Breast epithelium (tissue), 4 donors: ENCODE data around the gene MDGA2. TPM values are rescaled to one million over a fixed set of nuclear protein-coding genes. Genes with fewer than 3 reads are reported as not detected.

Experiments
- DNase-seq, 2 donors: peaks; one replicate each; pipeline ENCODE4 v3.0.0-alpha.2; 2019; ENCODE audit warnings: low spot score in 2 of 2
- H3K27ac ChIP-seq, 2 donors: fragments of 200-600 bp; sonication (generic) in 1 of 2; one replicate each; pipeline ENCODE4 v1.5.1; 2016 to 2019; ENCODE audit warnings: mild to moderate bottlenecking in 1 of 2
- H3K27me3 ChIP-seq, 2 donors: fragments of 200-600 bp; sonication (generic) in 1 of 2; one replicate each; pipeline versions ENCODE4 v1.5.1 to v1.6.0; 2017 to 2019; ENCODE audit warnings: control low read depth in 1 of 2, mild to moderate bottlenecking in 1 of 2
- H3K36me3 ChIP-seq: fragments of 200-600 bp; one replicate; pipeline ENCODE4 v1.5.1; 2019
- H3K4me1 ChIP-seq, 2 donors: fragments of 200-600 bp; sonication (generic); one replicate each; pipeline ENCODE4 v1.5.1; 2016 to 2019; ENCODE audit warnings: control low read depth in 1 of 2
- H3K4me3 ChIP-seq, 3 donors: fragments of 200-600 bp; sonication (generic); 1 replicate in 2 of 3; 2 replicates in 1 of 3; pipeline ENCODE4 v1.5.1; 2016 to 2019; ENCODE audit warnings: mild to moderate bottlenecking in 3 of 3, moderate library complexity in 2 of 3
- H3K9me3 ChIP-seq, 2 donors: fragments of 200-600 bp; sonication (generic) in 1 of 2; one replicate each; pipeline ENCODE4 v1.5.1; 2016 to 2019; ENCODE audit warnings: control low read depth in 1 of 2
- CTCF ChIP-seq, 3 donors: fragments of 450-650 bp; IDR thresholded peaks; one replicate each; pipeline ENCODE4 v1.5.1; 2016 to 2017; ENCODE audit warnings: antibody characterized with exemption in 3 of 3, mild to moderate bottlenecking in 3 of 3, moderate library complexity in 3 of 3
- POLR2A ChIP-seq: fragments of 450-650 bp; IDR thresholded peaks from one replicate; pipeline ENCODE4 v1.6.1; 2016; ENCODE audit warnings: antibody characterized with exemption, mild to moderate bottlenecking, moderate library complexity
- POLR2AphosphoS5 ChIP-seq, 3 donors: sonication (generic); formaldehyde crosslinking; IDR thresholded peaks; one replicate each; pipeline ENCODE4 v1.6.1; 2017; ENCODE audit warnings: antibody characterized with exemption in 3 of 3
- intact Hi-C: fragments of 100-400 bp; cut with DNase I; formaldehyde crosslinking; loops from one replicate; pipeline ENCODE4 v1.15.1; 2023; ENCODE audit warnings: low total_unique reads
- total RNA-seq, 3 donors: library from RNA; depleted of rRNA; stranded (reverse); fragments of >200 nt; gene quantifications; one replicate each; pipeline ENCODE4 v1.1.0, GENCODE V29; 2016

Gene MDGA2
- total RNA-seq, 3 donors from 2014 or later, result not detected

DNA sequence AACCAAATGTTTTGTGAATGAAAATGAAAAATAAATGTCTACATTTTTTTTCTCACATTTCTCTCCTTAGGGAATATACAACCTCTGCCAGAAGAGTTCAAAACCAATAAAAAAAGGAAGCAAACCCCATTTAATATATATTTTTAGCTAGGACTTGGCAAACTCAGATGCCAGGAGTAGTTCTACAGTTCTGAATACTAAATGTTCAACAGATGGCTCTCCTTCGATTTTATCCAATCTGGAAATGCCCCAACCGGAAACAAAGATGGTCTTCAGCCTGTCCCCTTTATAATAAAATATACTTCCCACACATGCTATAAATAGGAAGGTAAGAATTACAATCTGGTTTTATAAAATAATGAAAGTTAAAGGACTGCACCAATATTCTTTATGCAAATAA, 330.4 kb downstream of the MDGA2 start:
- Histone ChIP-seq H3K9me3 (no peaks in the 10 kb centered on the region), H3K36me3 (no peaks in the 10 kb centered on the region), H3K27ac (no peak overlapping the region), H3K27me3 (no peaks in the 10 kb centered on the region), H3K4me3 (no peak overlapping the region), H3K4me1 (no peaks in the 10 kb centered on the region)
- TF ChIP-seq POLR2AphosphoS5 (IDR thresholded peaks at IDR 0.05), result no peak
- TF ChIP-seq POLR2A, result no peak
- TF ChIP-seq CTCF (IDR thresholded peaks at IDR 0.05), result no peak
- DNase-seq, result no peak
- intact Hi-C loops, result no loop called here

DNA sequence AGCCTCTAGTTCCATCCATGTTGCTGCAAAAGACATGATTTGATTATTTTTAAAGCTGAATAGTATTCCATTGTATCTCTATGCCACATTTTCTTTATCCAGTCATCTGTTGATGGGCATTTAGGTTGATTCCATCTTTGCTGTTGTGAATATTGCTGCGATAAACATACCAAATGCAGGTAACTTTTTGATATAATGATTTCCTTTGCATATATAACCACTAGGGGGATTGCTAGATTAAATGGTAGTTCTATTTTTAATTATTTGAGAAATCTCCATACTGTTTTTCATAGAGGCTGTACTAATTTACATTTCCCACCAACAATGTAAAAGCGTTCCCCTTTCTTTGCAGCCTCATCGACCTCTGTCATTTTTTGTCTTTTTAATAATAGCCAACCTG, 342.5 kb downstream of the MDGA2 start:
- TF ChIP-seq POLR2A, result no peak
- TF ChIP-seq CTCF (IDR thresholded peaks at IDR 0.05), result no peak
- TF ChIP-seq POLR2AphosphoS5 (IDR thresholded peaks at IDR 0.05), result no peak
- DNase-seq, result no peak
- intact Hi-C loops, result no loop called here

GRCh38 chr14:47332106-47332505, 343.3 kb downstream of the MDGA2 start:
- intact Hi-C loops, result no loop called here
- no peak for TF ChIP-seq CTCF (IDR thresholded peaks at IDR 0.05)
- TF ChIP-seq POLR2A, result no peak
- TF ChIP-seq POLR2AphosphoS5 (IDR thresholded peaks at IDR 0.05), result no peak

More for the DNA sequence above, 342.5 kb downstream of the MDGA2 start:
- H3K9me3 ChIP-seq, result no peaks in the 10 kb centered on the region
- H3K36me3 ChIP-seq, result no peaks in the 10 kb centered on the region
- no peak overlapping the region for H3K27ac ChIP-seq
- no peaks in the 10 kb centered on the region for H3K4me1 ChIP-seq
- no peaks in the 10 kb centered on the region for H3K27me3 ChIP-seq
- no peak overlapping the region for H3K4me3 ChIP-seq

GRCh38 chr14:47328376-47328775, 347.0 kb downstream of the MDGA2 start:
- no peak for TF ChIP-seq POLR2A
- no peak for TF ChIP-seq POLR2AphosphoS5 (IDR thresholded peaks at IDR 0.05)
- no peak for TF ChIP-seq CTCF (IDR thresholded peaks at IDR 0.05)
- no peak for DNase-seq
- no peaks in the 10 kb centered on the region for H3K27me3 ChIP-seq
- no peak overlapping the region for H3K27ac ChIP-seq
- H3K36me3 ChIP-seq, result no peaks in the 10 kb centered on the region
- no peaks in the 10 kb centered on the region for H3K9me3 ChIP-seq
- no peaks in the 10 kb centered on the region for H3K4me1 ChIP-seq
- intact Hi-C loops, result no loop called here
- no peak overlapping the region for H3K4me3 ChIP-seq

More at GRCh38 chr14:47332106-47332505, 343.3 kb downstream of the MDGA2 start:
- Histone ChIP-seq H3K27me3 (no peaks in the 10 kb centered on the region), H3K27ac (no peak overlapping the region), H3K4me3 (no peak overlapping the region), H3K9me3 (no peaks in the 10 kb centered on the region), H3K4me1 (no peaks in the 10 kb centered on the region), H3K36me3 (no peaks in the 10 kb centered on the region)
- DNase-seq, result no peak

GRCh38 chr14:47327336-47327735, 348.1 kb downstream of the MDGA2 start:
- no peak overlapping the region for H3K27ac ChIP-seq
- intact Hi-C loops, result no loop called here
- H3K9me3 ChIP-seq, result no peaks in the 10 kb centered on the region
- no peaks in the 10 kb centered on the region for H3K27me3 ChIP-seq
- no peak for TF ChIP-seq CTCF (IDR thresholded peaks at IDR 0.05)
- TF ChIP-seq POLR2AphosphoS5 (IDR thresholded peaks at IDR 0.05), result no peak
- TF ChIP-seq POLR2A, result no peak
- H3K4me1 ChIP-seq, result no peaks in the 10 kb centered on the region
- no peak for DNase-seq
- no peaks in the 10 kb centered on the region for H3K36me3 ChIP-seq
- H3K4me3 ChIP-seq, result no peak overlapping the region
